ENCODE data around the gene CFAP65. TPM values are rescaled to one million over a fixed set of nuclear protein-coding genes. Genes with fewer than 3 reads are reported as not detected.

CFAP65 gene
- polyA plus RNA-seq, 1 donor = 0.28 TPM

DNA sequence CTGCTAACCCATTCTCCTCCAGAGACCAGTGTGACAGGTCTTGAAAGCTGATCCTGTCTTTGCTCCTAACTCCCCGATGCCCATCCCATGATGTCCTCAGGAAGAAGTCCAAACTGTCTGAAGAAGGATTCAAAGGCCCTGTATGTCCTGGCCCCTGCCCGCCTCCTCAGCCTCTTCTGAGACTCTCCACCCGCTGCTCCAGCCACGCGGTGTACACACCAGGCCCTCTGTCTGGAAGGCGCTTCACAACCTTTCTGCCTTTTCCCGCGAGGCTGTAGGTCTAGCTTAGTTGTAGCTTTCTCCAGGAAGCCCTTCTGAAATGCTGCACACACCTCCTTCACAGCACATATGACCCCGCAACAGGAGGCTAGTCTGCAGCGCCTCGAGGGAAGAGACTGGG is 24.6 kb downstream of the CFAP65 start:
- no peak for DNase-seq

DNA sequence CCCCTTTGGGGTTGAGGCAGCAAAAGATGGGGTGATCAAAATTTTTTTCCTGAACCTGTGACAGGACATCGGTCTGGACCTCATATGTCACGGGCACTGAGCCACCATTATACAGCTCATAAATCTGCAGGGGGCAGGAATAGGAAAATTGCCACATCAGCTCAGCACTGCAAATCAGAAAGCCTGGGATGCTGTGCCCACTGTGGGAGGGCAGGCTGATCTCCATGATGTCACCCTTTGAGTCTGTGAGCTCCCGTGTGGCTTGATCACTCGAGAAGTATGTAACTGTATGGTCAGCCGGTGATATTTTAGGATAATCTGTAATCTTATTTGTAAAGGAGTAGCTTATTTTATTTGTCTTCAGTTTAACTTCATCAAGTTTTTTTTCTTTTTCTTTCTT is 30.4 kb downstream of the CFAP65 start:
- DNase-seq = no peak

DNA sequence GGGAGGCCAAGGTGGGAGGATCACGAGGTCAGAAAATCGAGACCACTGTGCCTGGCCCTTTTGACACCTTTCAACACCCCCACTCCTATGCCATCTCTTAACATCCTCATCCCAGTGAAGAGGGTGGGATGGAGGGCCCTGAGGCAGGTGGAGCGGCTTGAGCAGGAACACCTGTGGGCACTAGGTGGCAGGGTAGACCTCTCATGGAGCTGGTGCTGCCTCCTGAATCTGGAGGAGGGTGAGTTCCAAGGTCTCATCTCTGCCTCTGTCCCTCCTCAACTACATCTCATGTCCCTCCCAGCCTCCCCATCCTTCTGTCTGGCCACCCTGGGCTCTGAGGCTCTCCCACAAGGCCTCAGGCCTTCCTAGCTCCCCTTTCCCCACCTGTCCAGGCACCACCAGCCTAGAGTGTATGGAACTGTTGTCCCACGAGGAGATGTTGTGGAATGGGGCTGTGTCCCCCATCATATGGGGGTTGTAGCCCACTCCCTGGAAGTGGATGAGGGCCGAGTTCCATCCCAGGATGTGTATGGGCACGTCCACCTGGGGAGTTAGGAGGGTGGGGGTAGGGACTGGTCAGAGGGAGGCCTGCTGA is 31.1 kb downstream of the CFAP65 start:
- no peak for DNase-seq

DNA sequence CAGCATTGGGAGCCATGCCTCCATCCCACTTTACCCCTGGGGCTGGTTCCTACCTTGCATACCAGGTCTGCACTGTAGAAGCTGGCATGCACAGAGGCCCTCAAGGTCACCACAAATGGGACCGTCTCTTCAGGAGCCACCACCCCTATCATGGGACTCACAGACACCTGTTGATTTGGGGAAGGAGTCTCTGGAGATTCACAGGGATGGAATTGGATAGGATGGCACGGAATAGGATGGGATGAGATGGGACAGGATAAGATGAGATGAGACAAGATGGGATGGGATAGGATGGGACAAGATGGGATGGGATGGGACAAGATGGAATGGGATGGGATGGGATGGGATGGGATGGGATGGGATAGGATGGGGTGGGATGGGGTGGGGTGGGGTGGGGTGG is 32.0 kb downstream of the CFAP65 start:
- DNase-seq = no peak

DNA sequence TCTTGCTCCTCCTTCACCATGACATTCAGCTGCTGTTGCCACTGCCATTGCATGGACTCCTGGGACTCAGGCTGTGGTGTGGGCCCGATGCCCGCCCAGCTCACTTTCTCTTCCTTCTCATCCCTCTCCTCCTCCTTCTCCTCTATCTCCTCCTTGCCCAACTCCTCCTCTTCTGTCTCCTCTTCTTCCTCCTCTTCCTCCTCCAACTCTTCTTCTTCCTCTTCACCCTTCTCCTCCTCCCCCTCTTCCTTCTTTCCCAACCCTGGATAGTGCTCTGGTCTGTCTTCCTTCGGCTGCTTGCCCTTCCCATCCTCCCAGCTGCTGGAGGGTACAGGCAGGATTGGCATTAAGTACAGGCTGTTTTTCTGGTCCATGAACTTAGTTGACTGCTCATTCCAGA is 37.3 kb downstream of the CFAP65 start:
- DNase-seq = no peak

DNA sequence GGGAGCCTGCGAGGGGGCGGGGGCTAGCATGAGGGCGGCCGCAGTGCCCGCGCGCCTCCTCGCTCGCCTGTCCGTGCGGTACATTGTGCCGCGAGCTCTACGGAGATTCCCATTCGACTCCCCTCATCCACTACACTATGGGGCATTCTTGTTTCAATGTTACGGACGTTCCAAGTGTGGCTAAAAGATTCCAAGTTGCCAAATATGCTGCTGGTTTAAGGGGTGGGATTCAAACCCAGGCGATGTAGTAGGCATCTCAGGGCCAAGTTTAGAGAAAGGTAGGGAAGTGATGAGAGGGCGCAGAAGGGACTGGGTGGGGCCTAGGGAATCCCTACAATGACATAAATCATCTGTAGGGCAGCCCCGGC is 38.1 kb downstream of the CFAP65 start:
- DNase-seq = no peak

DNA sequence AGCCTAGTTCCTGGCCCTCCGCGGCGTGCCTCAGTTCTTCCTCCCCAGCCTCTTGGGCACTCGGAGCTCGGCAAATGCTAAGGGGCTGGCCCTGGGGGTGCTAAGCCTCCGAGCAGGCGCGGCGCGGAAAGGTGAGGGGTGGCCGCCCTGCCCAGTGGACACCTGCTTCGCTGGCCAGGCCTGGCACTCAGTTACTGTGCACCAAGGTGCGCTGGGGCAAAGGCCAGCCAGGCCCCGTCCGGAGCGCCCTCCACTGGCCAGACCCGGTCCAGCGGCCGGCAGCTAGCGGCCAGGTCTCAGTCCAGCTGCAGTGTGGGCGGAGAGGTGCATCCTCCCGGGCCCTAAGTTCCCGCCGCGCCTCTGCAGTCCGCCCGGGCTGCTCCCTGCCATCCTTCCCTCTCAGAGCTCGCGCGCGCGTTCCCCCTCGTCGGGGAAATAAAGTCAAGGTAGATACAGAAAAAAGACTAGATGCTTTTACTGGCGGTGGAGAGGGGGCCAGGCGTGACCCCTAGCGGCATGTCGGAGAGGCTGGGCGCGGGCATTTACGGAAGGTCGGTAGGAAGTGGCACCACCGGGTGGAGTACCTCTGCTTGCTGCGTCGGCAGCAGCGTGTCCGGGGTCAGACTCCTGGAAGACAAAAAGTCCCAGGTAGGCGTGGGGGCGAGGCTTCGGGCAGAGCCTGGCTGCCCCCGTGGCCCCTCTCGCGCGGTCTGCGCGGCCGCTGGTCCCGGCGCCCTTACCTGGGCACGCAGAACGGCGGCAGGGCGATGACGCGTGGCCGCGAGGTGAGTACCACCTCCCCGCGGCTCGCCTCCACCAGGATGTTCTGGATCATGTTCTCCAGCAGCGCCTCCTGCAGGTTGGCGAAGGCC is 38.7 kb downstream of the CFAP65 start:
- no peak for DNase-seq

DNA sequence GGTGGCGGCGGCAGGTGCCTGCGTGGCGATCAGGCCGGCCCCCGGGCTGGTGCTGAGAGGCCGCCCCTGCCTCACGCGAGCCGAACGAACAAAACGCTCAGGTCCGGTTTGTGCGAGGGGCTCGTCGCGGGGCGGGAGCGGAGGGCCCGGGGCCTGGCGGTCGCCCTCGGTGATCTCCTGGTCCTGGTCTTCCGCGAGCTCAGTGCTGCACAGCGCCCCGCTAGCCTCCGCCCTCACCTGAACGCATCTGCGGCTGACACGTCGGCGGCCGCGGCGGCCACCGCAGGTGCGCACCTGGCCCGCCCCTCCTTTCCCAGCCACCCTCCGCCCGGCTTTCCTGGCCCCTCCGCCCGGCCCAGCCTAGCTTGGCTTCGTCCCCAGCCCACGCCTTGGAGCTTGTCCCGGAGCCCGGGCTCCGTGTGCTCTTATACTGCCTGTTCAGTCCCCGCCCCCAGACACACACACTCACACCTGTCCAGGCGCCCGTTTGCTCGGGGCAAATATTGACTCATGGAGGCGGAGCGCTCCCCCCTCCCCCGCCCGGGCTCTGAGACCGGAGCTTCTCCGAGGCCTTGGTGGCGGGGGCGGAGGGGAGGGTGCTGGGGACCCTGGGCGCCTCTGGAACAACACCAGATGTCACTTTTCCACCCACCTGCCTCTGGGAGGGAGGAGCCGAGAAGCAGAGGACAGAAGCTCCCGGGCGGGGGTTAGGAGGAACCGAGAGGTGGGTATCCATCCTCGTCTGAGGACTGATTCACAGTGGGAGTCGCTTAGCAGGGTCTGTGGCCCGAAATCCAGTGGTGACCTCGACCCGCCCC is 39.5 kb downstream of the CFAP65 start:
- DNase-seq = no peak

DNA sequence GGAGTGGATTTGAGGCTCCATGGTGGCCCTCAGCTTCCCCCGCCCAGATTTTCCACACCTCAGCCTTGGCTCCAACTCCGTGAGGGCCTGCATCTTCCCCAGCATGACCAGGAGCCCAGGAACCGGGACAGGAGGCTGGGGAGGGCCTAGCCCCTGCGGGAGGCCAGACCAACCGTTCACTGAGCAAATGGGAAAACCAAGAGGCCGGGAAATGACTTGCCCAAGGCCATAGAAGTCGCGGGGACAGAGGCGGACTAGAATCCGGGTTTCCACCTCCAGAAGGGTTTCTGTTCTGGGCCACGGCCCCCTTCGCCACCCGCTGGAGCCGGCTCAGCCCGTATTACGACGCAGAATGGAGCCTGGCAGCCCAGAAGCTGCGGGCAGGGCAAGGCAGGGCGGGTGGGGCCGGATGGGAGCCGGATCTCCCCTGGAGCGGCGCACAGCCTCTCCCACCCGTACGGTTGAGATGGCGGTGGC is 40.2 kb downstream of the CFAP65 start:
- DNase-seq = no peak

DNA sequence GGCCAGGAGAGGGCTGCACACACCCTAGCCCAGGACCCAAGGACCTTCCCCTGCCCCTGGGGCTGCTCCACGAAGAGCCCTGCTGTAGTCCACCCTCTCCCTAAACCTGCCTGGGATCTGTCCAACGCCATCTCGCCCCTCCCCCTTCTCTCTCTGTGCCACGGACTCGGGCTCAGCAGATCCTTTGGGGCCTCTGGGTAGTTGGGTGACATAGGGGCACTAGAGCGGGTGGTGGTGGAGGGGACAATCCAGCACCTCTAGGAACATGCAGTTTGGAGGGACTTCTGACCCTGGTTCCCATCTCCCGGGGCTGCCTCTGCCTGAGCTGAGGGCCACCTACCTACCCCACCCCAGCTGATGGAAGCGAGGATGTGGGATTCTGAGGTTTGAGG is 40.8 kb downstream of the CFAP65 start:
- DNase-seq = no peak

DNA sequence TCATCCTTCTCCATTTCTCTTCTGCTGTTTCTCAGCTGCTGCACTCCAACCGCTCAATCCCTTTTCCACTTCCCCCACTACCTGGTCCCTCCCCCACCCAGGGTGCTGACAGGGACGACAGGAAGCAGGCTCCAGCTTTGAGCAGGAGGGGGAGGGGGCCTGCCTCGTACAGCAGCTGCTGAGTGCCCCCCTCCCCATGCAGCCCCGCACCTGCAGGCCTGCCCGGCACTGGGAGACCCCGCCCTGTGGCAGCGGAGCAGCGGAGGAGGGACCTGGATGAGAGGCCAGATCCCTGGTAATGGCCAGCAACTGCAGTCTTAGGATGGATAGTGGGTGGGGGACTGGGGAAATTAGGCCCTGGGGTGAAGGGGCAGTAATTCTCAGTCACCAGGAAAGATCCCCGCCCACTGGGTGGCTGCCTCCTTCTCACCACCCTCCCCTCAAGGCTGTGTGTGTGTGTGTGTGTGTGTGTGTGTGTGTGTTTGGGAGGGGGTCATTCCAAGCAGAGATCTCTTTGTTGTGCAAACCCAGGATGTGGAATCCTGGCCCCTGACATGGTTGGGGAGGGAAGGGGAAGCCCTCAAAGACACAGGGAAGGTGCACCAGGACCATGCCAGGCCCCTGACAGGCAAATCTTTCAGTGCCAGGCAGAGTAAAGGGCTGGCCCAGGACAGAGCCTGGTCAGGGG is 41.3 kb downstream of the CFAP65 start:
- no peak for DNase-seq

DNA sequence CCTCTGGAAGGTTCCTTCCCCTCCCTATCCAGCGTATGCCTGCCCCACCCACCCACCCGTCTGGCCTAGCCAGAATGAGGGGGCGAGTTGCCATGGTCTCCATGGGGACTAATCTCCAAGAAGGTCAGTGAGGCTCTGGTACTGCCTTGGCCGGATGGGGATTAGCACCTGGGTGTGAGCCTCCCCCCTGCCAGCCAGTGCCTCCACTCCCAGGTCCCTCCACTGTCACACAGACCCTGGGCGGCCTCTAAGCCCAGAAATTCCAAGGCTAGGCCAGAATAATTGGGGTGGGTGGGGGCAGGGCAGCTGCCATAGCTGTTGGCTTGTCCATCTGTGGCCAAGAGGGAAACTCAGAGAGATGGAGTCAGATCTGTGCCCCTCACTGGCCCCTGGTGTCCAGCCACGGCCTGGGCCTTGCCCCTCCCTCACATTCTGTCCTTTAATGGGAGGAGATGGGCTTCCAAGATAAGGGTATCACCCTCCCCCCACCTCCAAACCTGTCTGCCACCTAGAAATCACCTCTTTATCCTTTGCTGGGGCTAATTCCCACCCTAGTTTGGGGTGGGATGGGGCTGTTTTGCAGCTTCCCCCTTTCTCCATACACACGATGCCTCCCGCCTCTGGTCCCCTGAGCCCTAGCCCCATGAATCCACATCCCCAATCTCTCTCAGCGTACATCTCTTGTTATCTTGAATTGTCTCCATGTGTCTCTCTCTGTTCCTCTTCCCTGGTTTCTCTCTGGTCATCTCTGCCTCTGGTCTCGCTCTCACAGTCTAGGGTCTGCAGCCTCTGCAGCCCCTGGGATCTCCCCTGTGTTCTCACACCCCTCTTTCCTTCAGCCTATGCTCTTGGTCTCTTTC is 42.1 kb downstream of the CFAP65 start:
- no peak for DNase-seq

DNA sequence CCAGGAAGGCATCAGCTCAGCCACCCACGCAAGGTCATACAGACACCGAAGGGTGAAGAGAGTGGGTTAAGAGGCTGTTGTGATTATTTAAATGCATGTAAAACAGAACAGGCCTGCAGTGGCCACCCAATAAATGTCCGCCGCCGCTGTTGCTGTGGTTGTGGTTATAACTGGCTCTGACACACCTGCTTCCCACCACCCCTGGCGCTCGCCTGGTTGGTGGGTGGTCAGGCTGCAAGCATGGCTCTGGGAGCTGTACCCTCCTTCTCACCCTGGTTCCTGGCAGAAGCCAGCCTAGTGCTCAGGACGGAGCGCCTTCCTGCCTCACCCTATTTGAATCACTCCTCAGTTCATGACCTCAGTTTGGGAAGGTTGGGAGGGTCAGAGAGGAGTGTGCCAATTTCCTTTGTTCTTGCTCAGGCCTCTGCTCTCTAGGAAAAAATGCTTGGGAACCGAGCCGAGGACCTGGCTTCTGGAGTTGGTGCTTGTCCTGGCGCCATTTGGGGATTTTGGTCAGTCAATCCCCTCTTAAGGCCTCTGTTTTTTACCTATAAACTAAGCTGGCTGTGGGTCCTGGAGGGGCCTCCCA is 42.8 kb downstream of the CFAP65 start:
- no peak for DNase-seq

DNA sequence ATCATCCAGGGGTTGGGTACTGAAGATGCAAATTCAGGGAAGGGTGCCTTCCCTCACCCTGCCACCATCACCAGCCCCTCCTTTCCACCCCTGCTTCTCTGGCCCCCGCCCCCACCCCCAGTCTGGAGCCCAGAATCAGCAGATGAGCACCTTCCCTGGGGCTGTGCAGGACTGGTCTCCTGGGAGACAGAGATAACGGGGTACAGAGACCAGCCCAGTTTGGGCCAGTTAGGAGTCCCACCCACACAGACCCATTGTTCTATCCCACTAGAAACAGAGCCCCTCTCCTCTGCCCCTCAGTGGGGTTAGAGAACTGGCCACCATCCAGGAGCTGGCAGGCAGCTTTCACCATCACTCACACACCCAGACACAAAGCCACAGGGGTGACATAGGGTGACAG is 43.6 kb downstream of the CFAP65 start:
- DNase-seq = no peak

DNA sequence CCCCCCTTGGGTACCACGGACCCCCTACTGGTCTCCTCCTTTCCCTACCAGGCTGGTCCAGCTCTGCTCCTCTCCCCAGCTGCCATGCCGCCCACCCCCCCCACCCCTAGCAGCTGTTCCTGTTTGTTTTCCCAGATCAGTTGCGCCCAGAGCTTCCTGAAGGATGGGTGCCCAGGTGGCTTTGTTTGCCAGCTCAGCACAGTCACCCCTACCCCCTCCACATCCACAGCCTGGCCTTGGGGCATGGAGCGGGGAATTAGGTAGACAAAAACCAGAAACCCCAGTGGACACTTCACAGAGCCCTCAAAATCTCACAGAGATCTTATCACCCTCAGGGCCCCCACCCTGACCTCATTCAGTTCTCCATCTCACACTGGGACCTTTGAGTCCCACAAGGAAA is 44.4 kb downstream of the CFAP65 start:
- no peak for DNase-seq

DNA sequence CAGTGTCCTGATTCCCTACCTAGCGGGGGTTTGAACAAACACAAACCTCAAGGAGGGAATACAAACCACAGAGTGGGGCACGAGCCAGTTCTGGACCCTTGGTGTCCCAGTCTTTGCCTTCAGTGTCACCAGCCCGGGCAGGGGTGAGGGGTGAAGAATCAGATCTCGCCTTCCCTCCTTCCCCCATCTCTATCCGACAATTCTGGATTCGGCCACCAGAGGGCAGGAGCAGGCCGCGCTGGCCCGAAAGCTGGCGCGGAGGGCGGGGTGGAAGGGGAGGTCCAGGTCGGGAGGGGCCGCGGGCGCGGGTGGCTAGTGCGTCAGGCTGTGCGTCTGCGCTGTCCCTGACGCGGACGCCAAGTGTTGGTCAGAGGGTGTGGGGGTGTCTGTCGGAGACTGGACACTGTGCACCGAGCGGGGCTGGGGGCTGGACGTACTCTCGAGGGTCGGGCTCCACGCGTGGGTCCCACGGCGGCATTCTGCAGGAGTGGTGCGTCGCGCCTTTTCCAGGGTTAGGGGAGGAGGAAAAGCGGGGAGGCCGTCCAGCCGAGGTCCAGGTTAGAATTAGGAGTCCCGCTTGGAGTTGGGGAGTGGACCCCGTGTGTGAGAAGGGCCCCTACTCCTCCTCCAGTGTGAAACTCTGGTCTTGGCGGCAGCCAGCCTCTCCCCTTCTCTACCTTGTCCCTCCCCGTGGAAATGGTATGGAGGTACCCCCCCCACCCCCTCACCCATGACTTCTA is 45.2 kb downstream of the CFAP65 start:
- DNase-seq = peak; percentile 74

DNA sequence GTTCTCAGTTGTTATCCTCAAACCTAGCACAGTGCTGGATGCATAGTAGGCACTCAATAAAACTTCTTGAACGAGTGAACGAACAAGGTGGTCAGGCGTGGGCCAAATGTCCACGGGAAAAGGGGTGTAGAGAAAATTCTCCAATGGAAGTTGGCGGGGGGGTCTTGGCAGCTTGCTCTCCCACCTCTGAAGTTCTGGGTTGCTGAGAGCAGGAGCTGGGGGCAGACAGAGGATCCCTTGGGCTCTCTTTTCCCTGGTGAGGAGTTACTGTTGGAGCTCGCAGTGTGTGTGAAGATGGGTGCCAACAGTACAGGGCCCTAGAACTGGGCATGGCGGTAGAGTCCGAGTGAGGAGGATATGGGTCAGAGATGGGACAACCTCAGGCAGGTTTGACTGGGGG is 45.8 kb downstream of the CFAP65 start:
- no peak for DNase-seq

DNA sequence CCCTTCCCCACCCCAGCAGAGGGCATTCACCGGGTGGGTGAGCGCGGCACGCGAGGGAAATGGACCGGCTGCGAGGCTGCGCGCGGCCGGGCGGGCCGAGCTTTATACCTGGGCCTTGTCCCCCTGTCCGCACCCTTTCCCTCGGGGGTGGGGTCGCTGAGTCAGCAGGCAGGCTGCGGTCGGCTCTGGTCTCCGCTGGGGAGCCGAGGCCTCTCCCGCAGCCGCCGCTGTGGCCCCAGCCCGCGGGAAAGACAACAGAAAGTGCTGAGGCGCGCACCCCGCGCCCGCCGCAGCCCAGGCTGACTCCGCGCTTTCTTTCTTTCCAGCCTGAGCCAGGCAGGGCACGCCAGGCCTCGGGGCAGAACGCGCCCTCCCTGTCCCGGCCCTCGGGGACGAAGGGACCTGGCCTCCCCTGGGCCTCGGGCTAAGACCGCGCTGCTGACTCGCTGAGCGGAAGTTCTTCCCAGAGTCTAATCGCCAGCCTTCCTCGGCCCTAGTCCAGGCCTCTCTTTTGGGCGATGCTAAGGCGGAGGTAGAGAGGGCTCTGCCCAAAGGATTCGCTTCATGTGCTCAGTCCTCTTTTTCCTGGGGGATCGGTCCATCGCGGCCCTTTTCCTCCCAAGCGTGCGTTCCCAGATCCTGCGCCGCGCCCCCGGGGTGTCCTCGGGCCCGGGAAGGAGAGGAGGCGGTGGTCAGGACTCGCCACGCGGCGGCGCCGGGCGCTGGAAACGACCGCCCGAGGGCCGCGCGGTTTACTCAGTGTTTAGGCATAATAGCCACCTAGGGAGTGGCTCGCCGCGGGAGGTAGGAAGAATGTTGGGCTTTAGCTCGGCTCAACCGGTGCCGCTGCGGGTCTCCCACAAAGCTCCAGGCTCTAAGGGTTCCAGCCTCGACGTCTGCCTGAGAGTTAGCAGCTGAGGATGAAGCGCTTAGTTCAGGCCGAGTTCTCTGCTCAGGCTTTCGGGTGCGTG is 47.7 kb downstream of the CFAP65 start, which contains the start of gene CRYBA2:
CRYBA2 (minus strand) TSS at position 78 of the 971 bp plus-strand sequence. CDS start 246 bp downstream, outside the sequence.
- DNase-seq = no peak

Data from left kidney (tissue), 2 donors.